ENCODE data around the gene JAG2. TPM values are rescaled to one million over a fixed set of nuclear protein-coding genes. Genes with fewer than 3 reads are reported as not detected.
A peak's percentile ranks its signal among the peaks of the same experiment; 100 is the strongest.

The JAG2 gene
- total and polyA plus RNA-seq, 2 experiments from 2014 or later = 12.4 to 30.7 TPM

GRCh38 chr14:105092171-105093037 lies 76.2 kb downstream of the JAG2 start:
- DNase-seq (ENCODE audit: low read depth in 1 of 2, low spot score in 1 of 2) = peak in 1 of 2 donors; percentile 21
- no peaks in the 10 kb centered on the region for H3K9me3 ChIP-seq (ENCODE audit: low read depth)

GRCh38 chr14:105091517-105092170 lies 76.9 kb downstream of the JAG2 start:
- Histone ChIP-seq H3K27ac (peak overlapping the region; percentile 11), H3K27me3 (peaks cover 8% of the 10 kb centered on the region), H3K9me3 (ENCODE audit: low read depth) (no peaks in the 10 kb centered on the region), H3K36me3 (no peaks in the 10 kb centered on the region), H3K4me1 (ENCODE audit: low read depth) (peaks cover 11% of the 10 kb centered on the region), H3K4me3 (no peak overlapping the region)
- no peak for TF ChIP-seq CTCF (IDR thresholded peaks at IDR 0.05; ENCODE audit: low read depth, low read length)
- DNase-seq (ENCODE audit: low read depth in 1 of 2, low spot score in 1 of 2) = peak in 1 of 2 donors; percentile 20

More at GRCh38 chr14:105092171-105093037, 76.2 kb downstream of the JAG2 start:
- no peaks in the 10 kb centered on the region for H3K36me3 ChIP-seq
- H3K27ac ChIP-seq = no peak overlapping the region
- TF ChIP-seq CTCF (IDR thresholded peaks at IDR 0.05; ENCODE audit: low read depth, low read length) = no peak
- peaks cover 3% of the 10 kb centered on the region for H3K27me3 ChIP-seq
- H3K4me3 ChIP-seq = peak overlapping the region; percentile 54
- peaks cover 11% of the 10 kb centered on the region for H3K4me1 ChIP-seq (ENCODE audit: low read depth)

GRCh38 chr14:105091054-105091516 lies 77.5 kb downstream of the JAG2 start:
- Histone ChIP-seq H3K4me1 (ENCODE audit: low read depth) (peaks cover 11% of the 10 kb centered on the region), H3K4me3 (no peak overlapping the region), H3K27ac (peak overlapping the region; percentile 11), H3K9me3 (ENCODE audit: low read depth) (no peaks in the 10 kb centered on the region), H3K27me3 (peaks cover 8% of the 10 kb centered on the region), H3K36me3 (no peaks in the 10 kb centered on the region)
- no peak for TF ChIP-seq CTCF (IDR thresholded peaks at IDR 0.05; ENCODE audit: low read depth, low read length)
- DNase-seq (ENCODE audit: low read depth in 1 of 2, low spot score in 1 of 2) = no peak

Other genes starting within 250 kb of the JAG2 start
- 0.11 and 0.54 TPM in 2 replicates for gene PLD4, start 243.9 kb downstream of the JAG2 start, total RNA-seq
- gene PLD4, start 243.9 kb downstream of the JAG2 start, polyA plus RNA-seq = 0.07 and 1.7 TPM in 2 replicates
- gene AHNAK2, start 190.4 kb downstream of the JAG2 start, total RNA-seq = 59.3 and 78.0 TPM in 2 replicates
- 17.8 and 18.8 TPM in 2 replicates for gene AHNAK2, start 190.4 kb downstream of the JAG2 start, polyA plus RNA-seq
- 15.5 and 20.9 TPM in 2 replicates for gene CLBA1, start 183.0 kb downstream of the JAG2 start, total RNA-seq
- gene CLBA1, start 183.0 kb downstream of the JAG2 start, polyA plus RNA-seq = 13.4 and 20.4 TPM in 2 replicates
- 36.7 and 47.7 TPM in 2 replicates for gene CDCA4, start 147.7 kb downstream of the JAG2 start, total RNA-seq
- gene CDCA4, start 147.7 kb downstream of the JAG2 start, polyA plus RNA-seq = 34.5 and 46.0 TPM in 2 replicates
- 1.2 and 2.0 TPM in 2 replicates for gene GPR132, start 103.3 kb downstream of the JAG2 start, total RNA-seq
- 1.0 TPM in 2 replicates for gene GPR132, start 103.3 kb downstream of the JAG2 start, polyA plus RNA-seq
- gene NUDT14, start 12.5 kb upstream of the JAG2 start, total RNA-seq = 33.2 and 41.3 TPM in 2 replicates
- 64.3 and 74.4 TPM in 2 replicates for gene NUDT14, start 12.5 kb upstream of the JAG2 start, polyA plus RNA-seq
- gene BTBD6, start 79.8 kb upstream of the JAG2 start, total RNA-seq = 19.2 and 20.9 TPM in 2 replicates
- 14.4 and 20.3 TPM in 2 replicates for gene BTBD6, start 79.8 kb upstream of the JAG2 start, polyA plus RNA-seq
- 43.9 and 82.2 TPM in 2 replicates for gene BRF1, start 132.2 kb upstream of the JAG2 start, total RNA-seq
- gene BRF1, start 132.2 kb upstream of the JAG2 start, polyA plus RNA-seq = 22.2 and 26.6 TPM in 2 replicates
- 96.3 and 144 TPM in 2 replicates for gene PACS2, start 146.0 kb upstream of the JAG2 start, total RNA-seq
- gene PACS2, start 146.0 kb upstream of the JAG2 start, polyA plus RNA-seq = 66.1 and 79.1 TPM in 2 replicates
- gene TEX22, start 229.8 kb upstream of the JAG2 start, total RNA-seq = 2.5 and 3.7 TPM in 2 replicates
- gene TEX22, start 229.8 kb upstream of the JAG2 start, polyA plus RNA-seq = 3.0 and 4.1 TPM in 2 replicates